HG03196 (cell line): ENCODE results near the gene EEF1A2.
A peak's percentile ranks its signal among the peaks of the same experiment; 100 is the strongest.
"Not testable (repeated sequence)": the region's sequence is repeated elsewhere in the genome, so short reads cannot be mapped to it uniquely, and the experiment has no call there.

Source experiments
- ATAC-seq: cut with Tn5 transposase; IDR thresholded peaks from one replicate; pipeline ENCODE4 v1.9.1; 2021; ENCODE audit not compliant: unreplicated experiment

EEF1A2 gene

DNA sequence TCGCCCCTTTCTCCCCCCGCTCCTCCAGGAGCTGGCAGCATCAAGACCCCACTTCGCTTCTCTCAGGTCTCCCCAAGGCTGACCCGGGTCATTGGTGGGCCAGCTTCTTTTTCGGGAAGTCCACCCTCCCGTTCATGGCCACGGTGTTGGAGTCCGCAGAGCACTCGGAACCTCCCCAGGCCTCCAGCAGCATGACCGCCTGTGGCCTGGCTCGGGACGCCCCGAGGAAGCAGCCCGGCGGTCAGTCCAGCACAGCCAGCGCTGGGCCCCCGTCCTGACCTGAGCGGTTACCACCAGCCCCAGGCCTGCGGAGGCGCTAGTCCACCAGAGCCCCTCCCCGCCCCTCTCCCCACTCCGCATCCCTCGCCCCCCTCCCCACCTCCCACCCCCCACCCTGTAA, 22.7 kb upstream of the EEF1A2 start:
- ATAC-seq: no peak

DNA sequence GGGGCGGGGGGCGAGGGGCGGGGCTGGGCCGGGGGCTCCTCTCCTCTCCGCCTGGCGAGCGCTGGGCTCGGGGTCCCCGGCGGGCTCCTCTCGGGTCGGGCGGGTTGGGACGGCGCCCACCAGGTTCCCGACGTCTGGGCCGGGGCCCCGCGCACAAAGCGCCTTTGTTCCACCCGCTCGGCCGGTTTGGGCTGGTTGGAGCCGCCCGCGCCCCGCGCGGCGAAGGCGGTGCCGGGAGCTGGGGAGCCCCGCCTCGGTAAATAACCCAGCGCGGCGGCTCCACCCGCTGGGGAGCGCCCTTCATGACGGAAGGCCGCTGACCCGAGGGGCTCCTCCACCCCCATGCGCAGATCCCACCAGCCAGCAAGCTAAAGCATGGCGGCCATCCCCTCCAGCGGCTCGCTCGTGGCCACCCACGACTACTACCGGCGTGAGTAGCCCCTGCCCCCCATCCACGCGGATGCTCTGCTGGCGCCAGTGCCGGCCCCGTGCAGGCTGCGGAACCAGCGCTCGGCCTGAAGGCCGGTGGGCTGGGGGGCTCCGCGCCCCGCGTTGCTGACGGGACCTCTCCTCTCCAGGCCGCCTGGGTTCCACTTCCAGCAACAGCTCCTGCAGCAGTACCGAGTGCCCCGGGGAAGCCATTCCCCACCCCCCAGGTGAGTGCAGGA, 22.2 kb upstream of the EEF1A2 start:
- ATAC-seq: peak; percentile 27

DNA sequence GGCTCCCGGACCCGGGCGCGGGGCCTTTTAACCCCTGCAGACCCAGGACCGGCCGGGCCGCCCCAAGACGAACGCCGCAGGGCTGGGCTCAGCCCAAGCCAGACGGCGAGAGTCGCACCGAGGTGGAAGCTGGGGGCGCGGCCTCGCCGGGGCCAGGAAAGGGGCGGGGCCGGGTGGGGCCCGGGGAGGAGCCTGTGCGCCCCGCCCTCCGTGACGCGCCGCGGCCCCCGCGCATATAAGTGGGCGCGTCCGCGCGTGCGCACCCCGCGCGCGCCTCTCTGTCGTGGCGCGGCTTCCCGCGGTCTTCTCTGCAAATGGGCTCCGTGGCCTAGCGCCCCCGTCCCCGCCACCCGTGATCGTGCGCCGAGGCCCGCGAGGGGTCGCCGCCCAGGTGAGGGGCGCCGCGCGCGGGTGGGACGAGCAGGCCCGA, 21.6 kb upstream of the EEF1A2 start, which contains the start of gene PPDPF:
PPDPF (plus strand) TSS at position 262 of the 430 bp plus-strand sequence. CDS start 544 bp downstream, outside the sequence.
- ATAC-seq: peak; percentile 72

DNA sequence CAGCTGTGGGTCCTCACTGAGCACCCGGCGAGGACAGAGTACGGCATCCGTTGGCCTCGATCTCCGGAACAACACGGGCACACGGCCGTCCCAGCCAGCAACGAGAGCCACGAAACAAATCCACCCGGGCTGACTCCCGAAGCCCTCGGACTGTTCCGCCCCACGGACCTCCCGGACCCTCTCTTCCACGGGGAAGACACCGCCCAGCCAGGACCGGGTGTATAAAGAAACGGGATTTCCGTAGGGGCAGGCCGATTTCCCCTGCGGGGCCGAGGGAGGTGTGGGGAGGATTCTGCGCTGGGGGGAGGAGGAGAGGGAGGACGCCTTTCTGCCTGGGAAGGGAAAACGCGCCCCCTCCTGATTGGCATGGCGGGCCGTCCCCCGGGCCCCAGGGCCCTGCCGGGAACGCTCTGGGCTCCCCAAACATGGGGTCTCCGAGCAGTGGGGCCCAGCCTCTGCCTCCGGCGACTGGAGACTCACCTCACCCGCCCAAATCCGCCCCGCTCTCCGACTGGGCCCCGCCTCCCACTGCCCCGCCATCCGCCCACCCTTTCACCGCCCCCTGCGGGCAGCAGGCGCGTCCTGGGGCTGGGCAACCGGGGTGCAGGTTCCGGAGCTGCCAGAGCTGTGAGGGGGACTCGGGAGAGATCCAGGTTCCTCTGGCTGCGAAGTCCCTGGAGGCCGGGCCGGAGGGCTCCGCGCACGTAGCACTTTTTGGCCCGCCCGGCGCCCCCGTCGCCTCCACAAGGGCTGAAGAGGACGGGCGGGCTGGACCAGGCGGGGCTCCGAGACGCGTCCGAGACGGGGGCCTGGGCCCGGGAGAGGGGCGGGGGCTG, 21.0 kb upstream of the EEF1A2 start:
- ATAC-seq: peak; percentile 30

DNA sequence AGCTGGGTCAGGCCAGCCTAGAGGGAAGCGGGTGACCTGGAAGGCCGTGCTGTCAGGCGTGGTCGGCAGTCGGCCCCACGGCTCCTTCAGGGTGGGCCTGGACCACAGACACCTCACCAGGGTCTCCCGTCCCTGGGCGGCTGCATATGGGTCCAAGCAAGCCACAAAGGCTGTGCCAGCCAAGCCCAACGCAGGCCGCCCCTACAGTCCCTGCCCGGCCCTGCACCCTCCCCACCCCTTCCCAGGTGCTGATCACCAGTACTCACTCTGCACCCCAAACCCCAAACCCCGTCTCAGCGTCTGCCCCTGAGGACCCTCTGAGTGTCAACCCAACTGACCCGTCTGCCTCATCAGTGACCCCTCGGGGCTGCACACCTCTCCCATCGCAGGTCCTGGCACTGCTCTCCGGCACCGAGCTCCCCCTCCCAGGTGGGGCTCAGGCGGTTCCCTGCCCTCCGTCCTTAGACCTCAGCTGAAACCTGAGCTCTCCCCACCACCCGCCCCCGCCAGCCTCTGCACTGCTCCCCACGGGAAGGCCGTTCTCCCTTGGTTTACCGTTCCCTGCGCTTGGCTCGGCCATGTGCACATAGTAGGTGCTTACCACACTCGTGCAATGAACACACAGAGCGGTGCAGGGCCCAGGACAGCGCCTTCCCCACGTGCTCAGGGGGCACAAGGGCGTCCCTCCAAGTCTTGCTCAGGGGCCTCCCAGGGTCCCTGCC, 20.2 kb upstream of the EEF1A2 start:
- ATAC-seq: no peak

DNA sequence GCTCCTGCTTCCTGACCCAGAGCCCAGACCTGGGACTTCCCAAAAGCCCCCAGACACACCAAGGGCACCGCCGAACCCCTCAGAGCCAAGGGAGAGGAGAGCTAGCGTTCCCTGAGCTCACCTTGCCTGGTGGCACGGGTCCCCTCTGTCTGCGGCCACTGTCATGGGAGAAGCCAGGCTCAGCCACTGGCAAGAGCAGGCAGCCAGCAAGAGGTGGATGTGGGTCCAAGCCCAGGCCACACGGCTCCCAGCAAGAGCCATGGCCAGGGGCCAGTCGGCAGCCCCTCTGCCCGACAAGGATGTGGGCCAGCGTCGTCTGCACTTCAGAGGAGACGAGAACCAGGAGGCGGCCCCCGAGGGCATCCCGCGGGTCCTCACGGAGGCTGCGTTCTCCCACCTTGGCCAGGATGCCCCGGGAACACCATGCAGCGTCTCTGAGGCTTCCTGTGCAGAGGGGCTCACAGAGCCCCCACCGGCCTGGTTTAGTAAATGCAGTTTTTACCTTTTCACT, 19.5 kb upstream of the EEF1A2 start:
- no peak for ATAC-seq

DNA sequence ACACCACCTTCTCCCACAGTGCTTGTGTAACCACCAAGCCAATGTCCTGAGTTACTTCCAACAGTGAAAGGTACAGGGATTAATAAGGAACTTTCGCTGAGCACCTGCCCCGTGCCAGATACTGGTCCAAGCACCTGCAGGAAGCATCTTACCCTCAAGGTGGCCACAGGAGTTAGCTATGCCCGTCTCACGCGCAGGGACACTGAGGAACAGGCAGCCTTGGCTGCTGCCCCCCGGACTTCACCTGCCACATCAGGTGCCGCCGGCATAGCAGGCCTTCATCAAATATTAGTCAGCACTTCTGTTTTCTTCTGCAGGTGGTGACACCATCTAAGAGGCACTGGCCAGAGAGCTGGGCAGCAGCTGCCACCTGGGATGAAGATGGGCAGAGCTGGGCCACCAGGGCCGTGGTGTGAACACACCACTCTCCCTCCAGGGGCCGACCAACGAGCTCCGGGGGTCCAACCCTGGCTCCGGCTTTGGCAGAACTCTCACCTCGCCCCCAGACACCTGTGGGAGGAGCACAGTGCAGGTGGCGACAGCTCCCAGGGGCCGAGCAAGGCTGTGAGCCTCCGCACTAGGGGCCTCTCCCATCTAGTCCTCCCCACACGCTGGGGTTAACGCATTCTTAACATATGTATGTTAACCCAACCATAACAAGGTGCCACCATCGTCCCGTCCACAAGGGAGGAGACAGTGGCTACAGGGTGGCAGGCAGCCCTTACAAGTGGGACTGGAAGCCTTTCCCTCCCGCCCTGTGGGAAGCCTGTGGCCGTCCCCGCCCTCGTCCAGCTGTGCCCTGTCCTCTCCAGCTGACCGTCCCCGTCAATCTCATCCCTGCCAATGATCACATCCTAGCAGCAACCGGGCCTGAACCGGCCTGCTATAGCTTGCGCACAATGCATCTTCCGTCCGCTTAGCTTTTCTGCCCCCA, 18.8 kb upstream of the EEF1A2 start:
- no peak for ATAC-seq

DNA sequence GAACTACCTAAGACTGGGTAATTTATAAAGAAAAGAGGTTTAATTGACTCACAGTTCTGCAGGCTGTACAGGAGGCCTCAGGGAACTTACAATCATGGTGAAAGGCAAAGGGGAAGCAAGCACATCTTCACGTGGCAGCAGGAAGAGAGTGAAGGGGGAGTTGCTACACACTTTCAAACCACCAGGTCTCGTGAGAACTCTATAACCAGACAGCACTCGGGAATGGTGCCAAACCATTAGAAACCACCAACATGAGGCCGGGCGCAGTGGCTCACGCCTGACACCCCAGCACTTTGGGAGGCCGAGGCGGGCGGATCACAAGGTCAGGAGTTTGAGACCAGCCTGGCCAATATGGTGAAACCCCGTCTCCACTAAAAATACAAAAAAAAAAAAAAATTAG, 15.6 kb upstream of the EEF1A2 start:
- ATAC-seq: not testable (repeated sequence)

DNA sequence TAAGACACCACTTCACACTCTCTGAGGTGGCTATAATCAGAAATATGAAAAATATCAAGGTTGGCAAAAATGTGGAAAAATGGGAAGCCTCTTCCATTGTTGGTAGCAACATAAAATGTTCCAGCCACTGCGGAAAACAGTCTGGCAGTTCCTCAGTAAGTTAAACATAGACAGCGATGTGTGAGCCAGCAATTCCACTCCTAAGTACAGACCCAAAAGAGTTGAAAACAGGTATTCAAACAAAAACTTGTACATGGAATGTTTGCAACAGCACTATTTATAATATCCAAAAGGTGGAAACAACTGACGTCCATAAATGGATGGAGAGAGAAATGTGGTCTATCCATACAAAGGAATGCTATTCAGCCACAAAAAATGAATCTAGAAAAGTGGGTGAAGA, 14.3 kb upstream of the EEF1A2 start:
- no peak for ATAC-seq

DNA sequence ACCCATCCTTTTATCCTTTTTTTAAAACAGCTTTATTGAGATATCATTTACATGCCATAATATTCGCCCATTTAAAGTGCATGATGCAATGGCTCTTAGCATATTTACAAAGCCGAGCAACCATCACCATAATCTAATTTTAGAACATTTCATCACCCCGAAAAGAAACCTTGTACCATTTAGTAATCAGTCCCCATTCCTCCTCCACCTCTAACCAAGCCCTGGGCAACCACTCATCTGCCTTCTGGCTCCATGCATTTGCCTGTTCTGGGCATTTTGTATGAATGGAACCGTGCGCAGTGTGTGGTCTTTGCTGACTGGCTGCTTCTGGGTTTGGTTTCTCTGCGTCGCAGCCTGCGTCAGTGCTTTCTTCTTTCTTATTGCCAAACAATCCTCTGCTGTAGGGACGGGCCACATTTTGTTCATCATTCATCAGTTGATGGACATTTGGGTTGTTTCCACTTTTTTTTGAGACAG, 10.2 kb upstream of the EEF1A2 start:
- ATAC-seq: no peak

DNA sequence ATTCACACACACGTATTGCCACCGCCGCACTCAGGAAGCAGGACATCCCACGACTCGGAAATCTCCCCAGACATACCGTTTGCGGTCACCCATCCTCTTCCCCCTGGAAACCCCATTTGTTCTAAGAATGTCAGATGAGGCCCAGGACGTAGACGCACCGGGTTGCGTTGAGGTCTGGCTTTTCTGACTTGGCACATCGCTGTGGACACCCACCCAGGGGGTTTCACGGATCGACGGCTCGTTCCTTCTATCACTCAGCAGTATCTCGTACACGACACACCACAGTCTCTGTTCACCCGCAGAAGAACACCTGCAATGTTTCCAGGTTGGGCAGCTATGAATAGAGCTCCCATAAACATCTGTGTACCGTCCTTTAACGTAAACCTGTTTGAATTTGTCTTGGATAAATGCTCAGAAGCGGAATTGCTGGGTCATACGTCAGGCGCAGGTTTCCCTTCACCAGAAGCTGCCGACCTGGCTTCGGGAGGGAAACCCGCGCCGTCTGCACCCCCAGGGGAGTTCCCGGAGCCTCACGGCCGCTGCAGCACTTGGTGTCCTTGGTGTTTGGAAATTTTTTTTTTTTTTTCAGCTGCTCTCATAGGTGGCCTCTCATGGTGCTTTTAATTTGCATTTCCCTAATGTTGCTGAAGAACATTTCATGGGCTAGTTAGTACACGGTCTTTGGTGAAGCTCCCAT, 9.3 kb upstream of the EEF1A2 start:
- no peak for ATAC-seq

DNA sequence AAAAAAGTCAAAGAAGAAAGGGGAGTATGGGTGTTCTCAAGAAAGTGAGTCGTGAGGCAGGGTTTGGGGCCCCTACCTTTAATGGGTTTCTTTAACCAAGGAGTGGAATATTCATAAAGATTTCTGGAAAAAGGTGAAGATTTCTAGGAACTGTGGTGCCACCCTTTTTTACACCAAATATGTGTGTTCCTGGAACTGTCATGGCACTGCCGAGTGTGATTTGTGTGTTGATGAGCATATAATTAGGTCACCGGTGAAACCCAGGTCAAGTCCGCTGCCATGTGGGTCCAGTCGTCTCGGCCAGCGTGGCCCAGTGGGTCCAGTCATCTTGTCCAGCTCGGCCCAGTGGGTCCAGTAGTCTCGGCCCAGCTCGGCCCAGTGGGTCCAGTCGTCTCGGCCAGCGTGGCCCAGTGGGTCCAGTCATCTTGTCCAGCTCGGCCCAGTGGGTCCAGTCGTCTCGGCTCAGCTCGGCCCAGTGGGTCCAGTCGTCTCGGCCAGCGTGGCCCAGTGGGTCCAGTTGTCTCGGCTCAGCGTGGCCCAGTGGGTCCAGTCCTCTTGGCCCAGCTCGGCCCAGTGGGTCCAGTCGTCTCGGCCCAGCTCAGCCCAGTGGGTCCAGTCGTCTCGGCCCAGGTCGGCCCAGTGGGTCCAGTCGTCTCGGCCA, 8.3 kb upstream of the EEF1A2 start:
- no peak for ATAC-seq

DNA sequence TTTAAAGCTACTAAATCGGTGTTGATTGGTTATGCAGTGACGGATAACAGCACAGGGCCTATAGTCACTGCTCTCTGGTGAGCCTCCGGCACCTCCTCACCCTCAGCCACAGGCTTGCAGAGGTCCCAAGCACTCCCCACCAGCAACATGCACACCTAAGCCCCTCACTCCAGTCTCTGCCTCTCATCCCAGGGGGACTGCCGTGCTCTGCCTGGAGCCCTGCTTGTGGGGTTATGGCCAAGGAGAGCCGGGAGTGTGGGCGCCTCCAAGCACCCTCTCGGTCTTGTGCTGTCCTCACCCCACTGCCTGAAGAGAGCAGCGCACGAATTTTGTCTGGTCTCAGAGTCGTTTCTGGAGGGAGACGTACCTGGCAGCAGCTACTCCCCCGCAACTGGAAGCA, 6.8 kb upstream of the EEF1A2 start:
- ATAC-seq: no peak

DNA sequence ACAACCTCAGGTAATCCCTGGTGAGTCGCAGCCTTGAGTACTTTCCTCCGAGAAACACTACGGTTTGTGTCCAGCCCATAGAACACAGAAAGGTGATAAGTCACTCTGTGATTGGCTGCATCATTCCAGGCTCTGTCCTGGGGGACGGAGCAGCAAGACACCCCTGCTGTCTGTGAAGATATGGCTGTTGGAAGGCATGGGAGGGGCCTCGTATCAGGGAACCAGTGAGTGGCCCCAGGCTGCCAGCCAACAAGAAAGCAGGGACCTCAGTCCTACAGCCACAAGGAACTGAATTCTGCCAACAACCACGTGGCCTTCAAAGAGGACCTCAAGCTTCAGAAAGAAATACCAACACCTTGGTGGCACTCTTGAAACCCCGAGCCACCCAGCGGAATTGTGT, 6.4 kb upstream of the EEF1A2 start:
- no peak for ATAC-seq

DNA sequence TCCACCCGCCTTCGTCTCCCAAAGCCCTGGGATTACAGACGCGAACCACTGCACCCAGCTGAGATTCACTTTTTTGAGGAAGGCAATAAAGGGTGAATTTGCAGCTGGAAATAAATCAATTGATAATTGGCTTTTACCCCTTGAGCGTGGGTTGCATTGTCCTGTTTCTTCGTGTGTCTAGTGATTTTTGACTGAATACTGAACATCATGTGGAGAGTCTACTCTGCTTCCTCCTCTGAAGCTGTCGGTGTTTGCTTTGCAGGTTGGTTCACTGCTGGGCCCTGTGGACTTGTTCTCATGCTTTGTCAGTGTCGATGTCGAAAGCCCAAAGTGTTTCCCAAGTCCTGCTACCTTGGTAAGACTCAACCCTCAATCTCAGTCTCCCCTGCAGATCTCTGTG, 5.8 kb upstream of the EEF1A2 start:
- no peak for ATAC-seq

DNA sequence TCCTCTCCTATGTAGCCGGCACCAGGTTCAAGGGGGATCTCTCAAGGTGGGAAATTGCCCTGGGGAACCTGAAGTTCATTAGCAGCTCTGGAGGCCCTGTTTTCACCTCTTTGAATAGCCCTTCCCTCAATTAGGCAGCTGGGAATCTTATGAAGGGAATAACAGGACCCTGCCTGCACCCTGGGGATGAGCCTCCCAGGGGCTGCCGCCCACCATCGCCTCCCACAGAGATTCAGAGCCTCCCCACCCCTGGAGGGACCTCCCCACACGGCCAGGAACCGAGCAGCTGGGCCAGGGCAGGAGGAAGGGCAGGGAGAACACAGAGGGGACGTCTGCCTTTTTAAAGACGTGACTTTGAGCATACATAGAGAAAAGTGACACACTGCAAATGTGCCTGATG, 4.6 kb upstream of the EEF1A2 start:
- ATAC-seq: no peak

DNA sequence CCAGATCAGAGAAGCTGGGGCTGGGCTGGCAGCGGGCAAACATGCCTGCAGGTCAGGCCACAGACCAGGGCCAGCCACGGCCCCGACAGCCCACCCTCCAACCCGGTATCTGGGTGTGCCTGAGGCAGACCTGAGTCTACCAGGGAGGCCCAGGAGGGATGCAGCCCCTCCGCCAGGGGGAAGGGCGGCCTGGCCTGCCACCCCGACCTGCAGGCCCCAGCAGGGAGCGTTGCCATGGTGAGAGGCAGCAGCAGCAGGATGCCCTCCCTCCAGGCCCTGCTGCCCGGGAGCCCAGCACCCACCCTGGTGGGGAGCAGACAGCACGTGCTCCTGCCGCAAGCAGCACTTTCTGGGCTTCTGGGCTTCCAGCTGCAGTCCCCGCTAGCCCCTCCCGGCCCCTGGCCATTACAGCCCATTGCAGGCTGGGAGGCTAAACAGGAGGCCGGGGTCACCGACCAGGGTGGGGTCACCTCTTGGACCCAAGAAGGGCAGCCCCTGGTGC, 3.8 kb upstream of the EEF1A2 start:
- no peak for ATAC-seq

DNA sequence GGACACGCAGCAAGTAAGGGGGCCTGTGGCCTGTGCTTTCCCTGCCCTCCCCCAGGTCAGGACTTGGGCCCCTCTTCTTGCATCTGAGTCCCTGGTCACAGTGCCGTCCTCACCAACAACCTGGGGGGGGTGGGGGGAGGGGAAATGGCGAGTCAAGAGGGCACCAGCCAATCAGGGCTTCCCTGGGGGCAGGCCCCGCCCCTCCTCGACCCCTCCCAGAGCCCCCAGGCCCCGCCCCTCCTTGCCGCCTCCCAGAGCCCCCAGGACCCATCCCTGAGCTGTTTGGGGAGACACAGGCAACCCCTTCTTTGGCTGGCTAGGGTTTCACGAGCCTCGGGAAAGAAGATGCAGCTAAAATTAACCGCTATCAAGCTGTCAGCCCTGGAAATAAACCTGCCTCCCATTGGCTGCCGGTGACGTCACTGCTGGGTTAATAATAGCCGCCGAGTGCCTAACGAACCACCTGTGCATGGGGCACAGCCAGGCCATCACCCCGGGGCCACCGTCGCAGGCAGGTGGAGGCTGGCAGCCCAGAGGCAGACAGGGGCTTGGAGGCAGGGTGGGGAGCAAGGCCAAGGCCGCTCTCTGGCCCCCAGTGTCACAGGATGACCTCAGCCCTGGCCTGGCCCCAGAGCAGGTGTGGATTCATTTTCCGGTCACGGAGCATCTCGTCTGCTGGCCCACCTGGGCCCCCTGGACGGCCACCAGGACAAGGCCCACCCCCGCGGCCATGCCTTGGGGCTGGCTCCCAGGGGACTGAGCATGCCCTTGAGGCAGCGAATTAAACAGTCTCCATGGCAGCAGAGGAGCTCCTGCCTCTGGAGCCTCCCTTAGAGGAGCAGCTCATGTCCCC, 3.2 kb upstream of the EEF1A2 start:
- ATAC-seq: no peak
